ENCODE measurements around the gene TANGO6.

GRCh38 chr16:68833251-68833650, 10.1 kb upstream of the TANGO6 start:
- TF ChIP-seq POLR2A (IDR thresholded peaks at IDR 0.05; ENCODE audit: low read depth, low read length) (no peak), TAF1 (IDR thresholded peaks at IDR 0.05; ENCODE audit: borderline replicate concordance, low read depth, low read length) (no peak)

Measured in GM12892 (cell line).